ENCODE results near the gene WNT5B.

The WNT5B gene

DNA sequence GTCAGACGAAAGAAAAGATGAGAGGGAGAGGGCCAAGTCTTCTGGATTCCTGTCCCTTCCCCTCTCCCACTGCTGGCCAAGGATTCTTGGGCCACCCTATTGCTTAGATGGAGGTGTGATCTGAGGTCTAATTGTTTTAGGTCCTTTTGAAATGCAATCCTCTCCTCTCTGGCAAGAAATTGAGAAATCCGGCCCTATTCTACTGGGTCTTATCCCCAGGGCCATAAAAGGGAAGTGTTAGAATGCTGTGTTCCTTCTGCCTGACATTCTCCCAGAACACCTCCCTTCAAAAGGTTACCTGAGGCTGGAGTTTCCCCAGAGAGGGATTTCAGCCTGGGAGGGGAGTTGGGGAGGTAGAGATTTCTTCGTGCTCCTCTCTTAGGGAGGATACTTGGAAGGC is 4.4 kb downstream of the WNT5B start:
- TF ChIP-seq POLR2AphosphoS5 (IDR thresholded peaks at IDR 0.05; ENCODE audit: low read depth, low read length), result no peak
- no peak for TF ChIP-seq TAF1 (IDR thresholded peaks at IDR 0.05; ENCODE audit: borderline replicate concordance, low read depth, low read length)
- TF ChIP-seq POLR2A (IDR thresholded peaks at IDR 0.05; ENCODE audit: low read depth, low read length), result no peak

DNA sequence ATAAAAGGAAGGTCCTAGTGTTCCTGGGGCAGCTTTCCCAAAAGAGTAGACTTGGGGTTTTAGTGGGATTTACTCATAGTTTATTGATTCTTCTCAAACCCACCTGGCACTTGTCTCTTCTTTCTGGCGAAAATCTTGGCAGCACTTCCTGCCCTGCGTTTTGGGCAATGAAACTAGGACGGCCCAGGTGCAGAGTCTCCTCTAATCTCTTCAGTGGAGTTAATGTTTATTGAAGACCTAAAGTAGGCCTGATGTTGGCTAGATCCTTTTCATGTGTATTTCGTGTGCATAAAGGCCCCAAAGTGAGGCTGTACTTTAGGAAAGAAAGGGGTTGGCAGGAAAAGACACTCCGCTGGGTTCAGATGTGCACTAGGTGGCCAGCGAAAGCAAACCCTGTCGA is 5.1 kb downstream of the WNT5B start:
- DNase-seq (ENCODE audit: insufficient read length) (no peak), FAIRE-seq (no peak)
- TF ChIP-seq POLR2A (IDR thresholded peaks at IDR 0.05; ENCODE audit: low read depth, low read length) (no peak), POLR2AphosphoS5 (IDR thresholded peaks at IDR 0.05; ENCODE audit: low read depth, low read length) (no peak), TAF1 (IDR thresholded peaks at IDR 0.05; ENCODE audit: borderline replicate concordance, low read depth, low read length) (no peak)

More for the DNA sequence above, 4.4 kb downstream of the WNT5B start:
- FAIRE-seq (no peak), DNase-seq (ENCODE audit: insufficient read length) (no peak)

DNA sequence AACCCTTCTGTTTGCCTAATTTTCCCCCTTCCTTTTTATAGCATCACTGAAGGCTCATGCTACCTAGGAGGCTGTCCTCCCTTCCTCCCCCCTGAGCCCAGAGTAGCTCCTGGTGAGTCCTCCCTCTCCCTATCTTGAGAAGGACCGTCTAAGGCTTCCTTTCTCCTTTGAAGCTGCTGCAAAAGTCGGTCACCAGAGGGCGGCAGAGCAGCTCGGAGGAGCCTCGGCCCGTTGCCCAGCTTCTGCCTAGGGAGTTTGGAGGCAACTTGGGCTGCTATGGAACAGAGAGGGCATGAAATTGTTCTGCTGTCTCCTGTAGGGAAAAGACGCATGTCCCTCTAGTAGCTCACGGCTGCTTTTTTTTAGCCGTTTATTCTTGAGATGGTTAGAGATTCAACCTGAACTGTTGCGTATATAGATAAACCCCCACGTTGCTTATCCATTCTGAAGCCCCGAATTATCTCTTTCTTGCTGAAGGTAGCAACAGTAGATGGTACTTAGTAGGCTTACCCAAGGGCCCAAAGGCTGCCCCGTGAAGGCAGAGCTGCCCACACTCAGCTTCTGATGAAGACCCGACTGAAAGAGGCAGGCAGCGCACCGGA is 5.7 kb downstream of the WNT5B start:
- no peak for TF ChIP-seq POLR2AphosphoS5 (IDR thresholded peaks at IDR 0.05; ENCODE audit: low read depth, low read length)
- TF ChIP-seq POLR2A (IDR thresholded peaks at IDR 0.05; ENCODE audit: low read depth, low read length), result no peak
- no peak for TF ChIP-seq TAF1 (IDR thresholded peaks at IDR 0.05; ENCODE audit: borderline replicate concordance, low read depth, low read length)
- FAIRE-seq, result peak; percentile 94
- peak; percentile 47 for DNase-seq (ENCODE audit: insufficient read length)

DNA sequence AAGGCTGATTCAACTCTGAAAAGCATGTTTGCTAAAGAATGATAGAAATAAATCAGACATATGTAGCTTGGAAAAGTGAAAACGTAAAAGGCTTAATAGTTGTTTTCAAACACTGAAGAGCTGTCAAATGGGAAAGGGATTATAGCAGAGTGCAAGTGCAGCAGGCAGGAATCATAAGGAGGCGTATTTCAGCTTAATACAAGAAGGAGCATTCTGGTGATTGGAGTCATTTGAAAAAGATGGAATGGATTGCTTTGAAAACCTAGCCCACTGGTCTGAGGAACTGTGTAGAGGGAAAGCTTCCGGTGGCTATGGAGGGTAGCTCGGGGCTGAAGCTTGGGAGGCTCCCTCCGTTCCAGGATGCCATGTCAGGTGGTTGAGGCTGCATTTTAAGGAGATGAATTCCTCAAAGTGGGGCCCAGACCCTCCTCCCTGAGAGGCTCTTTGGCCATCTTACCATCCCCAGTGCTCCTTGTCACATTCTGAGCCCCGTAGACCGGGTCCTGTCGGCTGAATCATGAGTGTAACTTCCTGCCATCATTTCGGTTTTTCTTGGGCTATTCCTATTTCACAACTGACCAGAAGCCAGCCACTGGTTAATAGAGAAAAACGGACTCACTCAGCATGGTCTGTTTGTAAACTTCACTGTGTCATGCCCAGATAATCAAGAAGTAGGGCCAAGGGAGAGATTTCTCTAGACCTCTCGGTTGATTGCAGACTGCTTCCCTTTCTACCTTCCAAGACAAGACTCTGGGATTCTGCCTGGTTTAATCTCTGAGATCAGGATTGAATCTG is 6.5 kb downstream of the WNT5B start:
- FAIRE-seq, result no peak
- TF ChIP-seq POLR2A (IDR thresholded peaks at IDR 0.05; ENCODE audit: low read depth, low read length), result no peak
- no peak for TF ChIP-seq TAF1 (IDR thresholded peaks at IDR 0.05; ENCODE audit: borderline replicate concordance, low read depth, low read length)
- TF ChIP-seq POLR2AphosphoS5 (IDR thresholded peaks at IDR 0.05; ENCODE audit: low read depth, low read length), result no peak
- DNase-seq (ENCODE audit: insufficient read length), result no peak

DNA sequence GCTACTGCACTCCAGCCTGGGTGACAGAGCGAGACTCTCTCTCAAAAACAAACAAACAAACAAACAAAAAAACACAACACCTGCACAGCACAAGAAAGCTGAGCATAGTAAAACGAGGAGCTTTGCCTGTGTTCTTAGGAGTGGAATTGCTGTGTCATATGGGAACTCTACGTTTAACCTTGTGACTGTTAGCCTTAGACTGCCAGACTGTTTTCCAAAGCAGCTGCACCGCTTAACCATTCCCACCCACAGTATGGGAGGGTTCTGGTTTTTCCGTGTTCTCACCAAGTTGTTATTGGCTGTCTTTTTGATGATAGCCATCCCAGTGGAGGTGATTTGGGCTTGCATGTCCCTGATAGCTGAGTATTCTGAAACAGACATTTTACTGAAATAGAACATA is 9.2 kb downstream of the WNT5B start:
- DNase-seq (ENCODE audit: insufficient read length) (no peak), FAIRE-seq (no peak)
- TF ChIP-seq POLR2AphosphoS5 (IDR thresholded peaks at IDR 0.05; ENCODE audit: low read depth, low read length), result no peak
- TF ChIP-seq TAF1 (IDR thresholded peaks at IDR 0.05; ENCODE audit: borderline replicate concordance, low read depth, low read length), result no peak
- TF ChIP-seq POLR2A (IDR thresholded peaks at IDR 0.05; ENCODE audit: low read depth, low read length), result no peak

DNA sequence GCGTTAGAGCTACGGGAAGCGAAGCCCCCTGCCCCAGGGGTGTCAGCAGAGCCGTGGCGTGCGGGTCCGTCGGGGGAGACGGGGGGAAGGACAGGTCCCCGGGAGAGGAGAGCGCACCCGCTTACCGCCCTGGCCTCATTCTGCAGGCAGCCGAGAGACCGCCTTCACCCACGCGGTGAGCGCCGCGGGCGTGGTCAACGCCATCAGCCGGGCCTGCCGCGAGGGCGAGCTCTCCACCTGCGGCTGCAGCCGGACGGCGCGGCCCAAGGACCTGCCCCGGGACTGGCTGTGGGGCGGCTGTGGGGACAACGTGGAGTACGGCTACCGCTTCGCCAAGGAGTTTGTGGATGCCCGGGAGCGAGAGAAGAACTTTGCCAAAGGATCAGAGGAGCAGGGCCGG is 10.5 kb downstream of the WNT5B start:
- no peak for DNase-seq (ENCODE audit: insufficient read length)
- TF ChIP-seq POLR2A (IDR thresholded peaks at IDR 0.05; ENCODE audit: low read depth, low read length) (no peak), TAF1 (IDR thresholded peaks at IDR 0.05; ENCODE audit: borderline replicate concordance, low read depth, low read length) (no peak), POLR2AphosphoS5 (IDR thresholded peaks at IDR 0.05; ENCODE audit: low read depth, low read length) (no peak)
- no peak for FAIRE-seq

DNA sequence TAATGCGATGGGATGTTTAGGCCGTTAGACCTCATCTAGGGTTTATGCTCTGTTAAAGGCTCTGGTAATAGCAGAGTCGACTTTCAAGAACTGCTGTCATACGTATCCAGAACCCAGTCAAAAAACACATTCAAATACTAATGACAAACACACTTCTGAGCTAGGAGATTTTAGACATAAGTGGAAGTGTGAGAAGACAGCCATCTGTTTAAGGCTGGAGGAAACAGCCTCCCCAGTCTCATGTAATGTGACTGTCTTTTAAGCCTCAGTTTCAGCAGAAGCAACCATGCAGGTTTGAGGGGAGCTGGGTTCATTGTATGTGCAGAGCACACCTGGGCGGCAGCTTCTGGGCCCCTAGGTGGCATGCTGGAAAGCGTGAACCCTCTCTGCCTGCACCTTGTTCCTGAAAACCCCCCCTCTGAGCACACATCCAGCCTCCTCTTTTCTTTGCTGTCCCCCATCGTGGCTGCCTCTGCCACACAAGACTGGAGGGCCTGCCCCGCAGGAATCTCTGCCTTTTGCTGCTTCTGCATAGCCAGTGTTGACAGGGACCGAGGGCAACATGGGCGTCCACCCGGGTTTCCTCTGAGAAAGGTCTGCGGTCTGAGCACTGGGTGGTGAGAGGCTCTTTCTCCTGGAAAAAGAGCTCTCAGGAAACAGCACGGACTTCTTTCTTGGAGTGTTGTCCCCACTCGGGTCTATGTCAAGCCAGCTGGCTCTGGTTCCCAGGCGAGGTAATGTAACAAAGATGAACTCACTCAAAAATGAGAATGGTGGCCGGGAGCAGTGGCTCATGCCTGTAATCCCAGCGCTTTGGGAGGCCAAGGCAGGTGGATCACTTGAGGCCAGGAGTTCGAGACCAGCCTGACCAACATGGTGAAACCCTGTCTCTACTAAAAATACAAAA is 11.6 kb downstream of the WNT5B start:
- FAIRE-seq (no peak), DNase-seq (ENCODE audit: insufficient read length) (no peak)
- TF ChIP-seq POLR2AphosphoS5 (IDR thresholded peaks at IDR 0.05; ENCODE audit: low read depth, low read length) (no peak), POLR2A (IDR thresholded peaks at IDR 0.05; ENCODE audit: low read depth, low read length) (no peak), TAF1 (IDR thresholded peaks at IDR 0.05; ENCODE audit: borderline replicate concordance, low read depth, low read length) (no peak)

DNA sequence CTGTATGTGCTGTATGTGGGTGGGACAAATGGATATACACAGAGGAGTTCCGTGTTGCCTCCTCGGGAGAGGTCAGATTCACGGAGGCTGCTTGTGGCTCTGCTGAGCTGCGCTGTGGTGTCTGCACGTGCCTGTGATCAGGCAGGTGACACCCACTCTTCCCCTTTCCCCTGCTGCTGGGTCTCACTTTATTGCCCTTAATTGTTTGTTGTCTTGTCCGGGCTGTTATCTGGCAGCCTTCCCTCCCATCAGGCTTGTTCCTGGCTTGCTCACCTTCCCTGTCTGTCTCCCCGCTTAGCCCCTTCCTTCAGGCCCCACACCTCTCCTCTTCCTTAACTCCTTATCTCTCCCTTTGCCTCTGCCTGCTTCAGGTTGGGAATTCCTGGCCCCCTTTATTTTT is 13.5 kb downstream of the WNT5B start:
- TF ChIP-seq POLR2A (IDR thresholded peaks at IDR 0.05; ENCODE audit: low read depth, low read length) (no peak), TAF1 (IDR thresholded peaks at IDR 0.05; ENCODE audit: borderline replicate concordance, low read depth, low read length) (no peak), POLR2AphosphoS5 (IDR thresholded peaks at IDR 0.05; ENCODE audit: low read depth, low read length) (no peak)
- FAIRE-seq (no peak), DNase-seq (ENCODE audit: insufficient read length) (no peak)

DNA sequence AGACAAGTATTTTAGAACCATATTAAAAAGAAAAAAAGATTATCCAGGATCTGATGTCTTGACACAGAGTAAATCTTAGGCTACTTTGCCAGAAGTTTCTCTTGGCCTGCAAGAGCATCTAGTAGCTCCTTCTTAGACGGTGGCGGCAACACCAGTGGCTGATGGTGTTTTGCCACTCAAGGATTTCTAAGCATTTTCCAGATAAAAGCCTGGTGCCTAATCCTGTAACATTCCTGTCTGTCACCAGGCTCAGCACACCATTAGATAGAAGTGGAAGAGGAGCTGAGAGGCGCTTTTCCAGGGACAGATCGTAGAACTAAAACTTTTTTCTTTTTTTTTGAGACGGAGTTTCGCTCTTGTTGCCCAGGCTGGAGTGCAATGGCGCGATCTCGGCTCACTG is 14.0 kb downstream of the WNT5B start:
- TF ChIP-seq TAF1 (IDR thresholded peaks at IDR 0.05; ENCODE audit: borderline replicate concordance, low read depth, low read length) (no peak), POLR2AphosphoS5 (IDR thresholded peaks at IDR 0.05; ENCODE audit: low read depth, low read length) (no peak), POLR2A (IDR thresholded peaks at IDR 0.05; ENCODE audit: low read depth, low read length) (no peak)
- no peak for DNase-seq (ENCODE audit: insufficient read length)
- FAIRE-seq, result no peak

DNA sequence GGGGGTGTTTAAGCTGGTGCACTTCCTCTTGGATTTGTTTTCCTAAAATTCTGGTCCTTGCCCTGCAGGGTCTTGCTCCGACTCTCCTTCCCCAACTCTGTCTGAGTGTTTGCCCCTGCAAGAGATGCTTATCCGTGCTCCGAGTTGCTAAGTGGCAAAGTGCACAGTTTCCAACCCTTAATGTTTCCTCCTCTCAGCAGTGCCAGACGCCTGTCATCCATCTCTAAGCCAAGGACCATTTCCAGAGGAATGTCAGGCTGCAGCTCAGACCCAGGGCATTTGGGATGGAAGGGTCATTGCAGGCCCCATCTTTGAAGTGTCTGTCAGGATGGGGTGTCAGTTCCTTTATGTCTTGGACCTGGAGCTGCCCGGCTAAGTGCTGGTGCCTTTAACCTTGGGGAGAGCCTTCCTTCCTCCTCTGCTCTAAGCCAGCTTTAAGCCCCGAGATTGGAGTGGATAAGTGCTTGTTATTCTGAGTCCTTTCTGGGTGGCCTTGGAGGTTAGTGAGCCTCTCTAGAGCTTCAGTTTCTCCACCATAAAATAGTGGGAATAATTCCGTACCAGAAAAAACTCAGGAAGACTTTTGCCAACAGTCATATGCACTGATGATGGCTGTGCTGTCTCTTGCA is 15.0 kb downstream of the WNT5B start:
- DNase-seq (ENCODE audit: insufficient read length), result no peak
- no peak for FAIRE-seq
- no peak for TF ChIP-seq POLR2AphosphoS5 (IDR thresholded peaks at IDR 0.05; ENCODE audit: low read depth, low read length)

All from GM12892 (cell line).